Heart left ventricle (tissue), 13 donors: ENCODE measurements around the gene ST3GAL6.

Experiments
- POLR2A ChIP-seq, 2 donors: fragments of 450-650 bp; IDR thresholded peaks; one replicate each; pipeline ENCODE4 v1.6.1; 2017; ENCODE audit warnings: antibody characterized with exemption in 2 of 2, mild to moderate bottlenecking in 2 of 2, moderate library complexity in 2 of 2
- TF ChIP-seq, protein P1 (sequence below), 12 donors: fragments of 200-600 bp; sonication (generic) in 4 of 12; IDR thresholded peaks; one replicate each; pipeline versions ENCODE4 v1.5.0 to v1.8.0; 2018 to 2022; ENCODE audit warnings: antibody characterized with exemption in 12 of 12, mild to moderate bottlenecking in 5 of 12
- donor health status: ischemic (EF 13 %, LVEDD 7.1; RV severe dilation, severe dysfunction).
- donor health status: DM: no; HTN: yes; CAD: no.
- donor health status: DM: no; HTN: no; CAD: no.
- donor health status: ischemic (EF 25% LVEDD 6.9; RV normal size, moderate dysfunction).
- donor health status: ischemic (EF 25% LVEDD 5.7; RV mildly dilated, moderate dysfunction).
- donor health status: ischemic (EF 35%, LVEDD 5.7; RV mildly dilated, moderate dysfunction).
- donor health status: nonischemic (EF 11% LVEDD 7.7; RV severe dilation, severe dysfunction).
- donor health status: DM: yes; HTN: yes; CAD: no.
- donor health status: PGD.
- donor health status: ischemic (EF 29% LVEDD 5.4; RV normal size, mild dysfunction).
- donor health status: nonischemic (EF 23%, LVEDD 6.1; RV moderate dilation, normal function).

DNA sequence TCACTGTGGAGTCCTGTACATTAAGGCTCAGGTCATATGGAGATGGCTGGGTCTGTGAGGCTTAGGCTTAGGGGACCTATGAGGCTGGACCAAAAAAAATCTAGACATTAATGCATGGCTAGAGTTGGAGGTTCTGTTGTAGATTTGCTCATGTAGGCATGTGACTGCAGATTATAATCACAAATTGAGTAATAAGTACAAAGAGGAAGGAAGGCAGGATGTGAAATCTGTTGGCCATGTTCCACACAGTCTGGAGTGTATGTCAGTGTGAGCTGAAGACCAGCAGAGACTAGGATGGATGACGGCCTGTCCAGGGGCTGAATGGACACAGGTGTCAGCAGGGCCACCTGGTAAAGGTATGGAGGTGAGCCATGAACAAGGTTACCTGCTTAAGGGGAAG lies at the start of gene ST3GAL6:
- TF ChIP-seq, protein P1, sequence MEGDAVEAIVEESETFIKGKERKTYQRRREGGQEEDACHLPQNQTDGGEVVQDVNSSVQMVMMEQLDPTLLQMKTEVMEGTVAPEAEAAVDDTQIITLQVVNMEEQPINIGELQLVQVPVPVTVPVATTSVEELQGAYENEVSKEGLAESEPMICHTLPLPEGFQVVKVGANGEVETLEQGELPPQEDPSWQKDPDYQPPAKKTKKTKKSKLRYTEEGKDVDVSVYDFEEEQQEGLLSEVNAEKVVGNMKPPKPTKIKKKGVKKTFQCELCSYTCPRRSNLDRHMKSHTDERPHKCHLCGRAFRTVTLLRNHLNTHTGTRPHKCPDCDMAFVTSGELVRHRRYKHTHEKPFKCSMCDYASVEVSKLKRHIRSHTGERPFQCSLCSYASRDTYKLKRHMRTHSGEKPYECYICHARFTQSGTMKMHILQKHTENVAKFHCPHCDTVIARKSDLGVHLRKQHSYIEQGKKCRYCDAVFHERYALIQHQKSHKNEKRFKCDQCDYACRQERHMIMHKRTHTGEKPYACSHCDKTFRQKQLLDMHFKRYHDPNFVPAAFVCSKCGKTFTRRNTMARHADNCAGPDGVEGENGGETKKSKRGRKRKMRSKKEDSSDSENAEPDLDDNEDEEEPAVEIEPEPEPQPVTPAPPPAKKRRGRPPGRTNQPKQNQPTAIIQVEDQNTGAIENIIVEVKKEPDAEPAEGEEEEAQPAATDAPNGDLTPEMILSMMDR (IDR thresholded peaks at IDR 0.05): no peak
- TF ChIP-seq POLR2A (IDR thresholded peaks at IDR 0.05): no peak
